ENCODE results near the gene RGS7.

The RGS7 gene

GRCh38 chr1:241375886-241376285, 18.9 kb upstream of the RGS7 start:
- Histone ChIP-seq H3K4me3 (ENCODE audit: low read depth in 1 of 2, low read length in 2 of 2) (no peak overlapping the region), H3K27ac (ENCODE audit: low read depth, low read length) (no peak overlapping the region), H3K9me3 (ENCODE audit: control insufficient read depth in 1 of 2, low read length in 2 of 2) (no peaks in the 10 kb centered on the region), H3K9ac (ENCODE audit: low read depth in 1 of 2, low read length in 2 of 2) (no peak overlapping the region), H3K4me1 (ENCODE audit: control insufficient read depth in 1 of 2, insufficient read depth in 2 of 2, low read length in 2 of 2) (no peaks in the 10 kb centered on the region), H3K27me3 (ENCODE audit: control insufficient read depth in 1 of 2, insufficient read depth in 2 of 2, low read length in 2 of 2) (no peaks in the 10 kb centered on the region), H3K36me3 (ENCODE audit: control insufficient read depth in 1 of 2, insufficient read depth in 2 of 2, low read length in 2 of 2) (no peaks in the 10 kb centered on the region)

GRCh38 chr1:241366196-241366595, 9.2 kb upstream of the RGS7 start:
- no peak overlapping the region for H3K27ac ChIP-seq (ENCODE audit: low read depth, low read length)
- no peak overlapping the region for H3K4me3 ChIP-seq (ENCODE audit: low read depth in 1 of 2, low read length in 2 of 2)
- no peaks in the 10 kb centered on the region for H3K36me3 ChIP-seq (ENCODE audit: control insufficient read depth in 1 of 2, insufficient read depth in 2 of 2, low read length in 2 of 2)
- H3K9ac ChIP-seq (ENCODE audit: low read depth in 1 of 2, low read length in 2 of 2) = no peak overlapping the region
- H3K4me1 ChIP-seq (ENCODE audit: control insufficient read depth in 1 of 2, insufficient read depth in 2 of 2, low read length in 2 of 2) = no peaks in the 10 kb centered on the region
- no peaks in the 10 kb centered on the region for H3K27me3 ChIP-seq (ENCODE audit: control insufficient read depth in 1 of 2, insufficient read depth in 2 of 2, low read length in 2 of 2)
- no peaks in the 10 kb centered on the region for H3K9me3 ChIP-seq (ENCODE audit: control insufficient read depth in 1 of 2, low read length in 2 of 2)

GRCh38 chr1:241362350-241362749, 5.3 kb upstream of the RGS7 start:
- Histone ChIP-seq H3K36me3 (ENCODE audit: control insufficient read depth in 1 of 2, insufficient read depth in 2 of 2, low read length in 2 of 2) (no peaks in the 10 kb centered on the region), H3K9ac (ENCODE audit: low read depth in 1 of 2, low read length in 2 of 2) (no peak overlapping the region), H3K27ac (ENCODE audit: low read depth, low read length) (no peak overlapping the region), H3K27me3 (ENCODE audit: control insufficient read depth in 1 of 2, insufficient read depth in 2 of 2, low read length in 2 of 2) (peaks cover 11 to 12% of the 10 kb centered on the region in 2 donors), H3K9me3 (ENCODE audit: control insufficient read depth in 1 of 2, low read length in 2 of 2) (no peaks in the 10 kb centered on the region), H3K4me3 (ENCODE audit: low read depth in 1 of 2, low read length in 2 of 2) (no peak overlapping the region), H3K4me1 (ENCODE audit: control insufficient read depth in 1 of 2, insufficient read depth in 2 of 2, low read length in 2 of 2) (no peaks in the 10 kb centered on the region)

GRCh38 chr1:241357366-241358340, 648 bp upstream of the RGS7 start:
- Histone ChIP-seq H3K27ac (ENCODE audit: low read depth, low read length) (no peak overlapping the region), H3K36me3 (ENCODE audit: control insufficient read depth in 1 of 2, insufficient read depth in 2 of 2, low read length in 2 of 2) (no peaks in the 10 kb centered on the region), H3K9ac (ENCODE audit: low read depth in 1 of 2, low read length in 2 of 2) (no peak overlapping the region), H3K9me3 (ENCODE audit: control insufficient read depth in 1 of 2, low read length in 2 of 2) (no peaks in the 10 kb centered on the region), H3K4me1 (ENCODE audit: control insufficient read depth in 1 of 2, insufficient read depth in 2 of 2, low read length in 2 of 2) (no peaks in the 10 kb centered on the region), H3K27me3 (ENCODE audit: control insufficient read depth in 1 of 2, insufficient read depth in 2 of 2, low read length in 2 of 2) (peaks cover 20 to 23% of the 10 kb centered on the region in 2 donors), H3K4me3 (ENCODE audit: low read depth in 1 of 2, low read length in 2 of 2) (no peak overlapping the region)

GRCh38 chr1:241356187-241356518, 852 bp downstream of the RGS7 start:
- H3K9ac ChIP-seq (ENCODE audit: low read depth in 1 of 2, low read length in 2 of 2) = no peak overlapping the region
- H3K4me3 ChIP-seq (ENCODE audit: low read depth in 1 of 2, low read length in 2 of 2) = peak overlapping the region in 1 of 2 donors; percentile 45
- H3K27me3 ChIP-seq (ENCODE audit: control insufficient read depth in 1 of 2, insufficient read depth in 2 of 2, low read length in 2 of 2) = peaks cover 20 to 23% of the 10 kb centered on the region in 2 donors
- no peaks in the 10 kb centered on the region for H3K9me3 ChIP-seq (ENCODE audit: control insufficient read depth in 1 of 2, low read length in 2 of 2)
- no peaks in the 10 kb centered on the region for H3K4me1 ChIP-seq (ENCODE audit: control insufficient read depth in 1 of 2, insufficient read depth in 2 of 2, low read length in 2 of 2)
- H3K36me3 ChIP-seq (ENCODE audit: control insufficient read depth in 1 of 2, insufficient read depth in 2 of 2, low read length in 2 of 2) = no peaks in the 10 kb centered on the region
- H3K27ac ChIP-seq (ENCODE audit: low read depth, low read length) = no peak overlapping the region

GRCh38 chr1:241355311-241356010, 1.5 kb downstream of the RGS7 start:
- peaks cover 20 to 23% of the 10 kb centered on the region in 2 donors for H3K27me3 ChIP-seq (ENCODE audit: control insufficient read depth in 1 of 2, insufficient read depth in 2 of 2, low read length in 2 of 2)
- H3K9me3 ChIP-seq (ENCODE audit: control insufficient read depth in 1 of 2, low read length in 2 of 2) = no peaks in the 10 kb centered on the region
- no peak overlapping the region for H3K4me3 ChIP-seq (ENCODE audit: low read depth in 1 of 2, low read length in 2 of 2)
- no peaks in the 10 kb centered on the region for H3K4me1 ChIP-seq (ENCODE audit: control insufficient read depth in 1 of 2, insufficient read depth in 2 of 2, low read length in 2 of 2)
- H3K36me3 ChIP-seq (ENCODE audit: control insufficient read depth in 1 of 2, insufficient read depth in 2 of 2, low read length in 2 of 2) = no peaks in the 10 kb centered on the region
- no peak overlapping the region for H3K27ac ChIP-seq (ENCODE audit: low read depth, low read length)
- H3K9ac ChIP-seq (ENCODE audit: low read depth in 1 of 2, low read length in 2 of 2) = no peak overlapping the region

GRCh38 chr1:241352401-241352800, 4.6 kb downstream of the RGS7 start:
- Histone ChIP-seq H3K4me3 (ENCODE audit: low read depth in 1 of 2, low read length in 2 of 2) (no peak overlapping the region), H3K27me3 (ENCODE audit: control insufficient read depth in 1 of 2, insufficient read depth in 2 of 2, low read length in 2 of 2) (peaks cover 8 to 13% of the 10 kb centered on the region in 2 donors), H3K27ac (ENCODE audit: low read depth, low read length) (no peak overlapping the region), H3K9ac (ENCODE audit: low read depth in 1 of 2, low read length in 2 of 2) (no peak overlapping the region), H3K4me1 (ENCODE audit: control insufficient read depth in 1 of 2, insufficient read depth in 2 of 2, low read length in 2 of 2) (no peaks in the 10 kb centered on the region), H3K36me3 (ENCODE audit: control insufficient read depth in 1 of 2, insufficient read depth in 2 of 2, low read length in 2 of 2) (no peaks in the 10 kb centered on the region), H3K9me3 (ENCODE audit: control insufficient read depth in 1 of 2, low read length in 2 of 2) (no peaks in the 10 kb centered on the region)

- Histone ChIP-seq H3K9ac (ENCODE audit: low read depth in 1 of 2, low read length in 2 of 2) (no peak overlapping the region), H3K4me3 (ENCODE audit: low read depth in 1 of 2, low read length in 2 of 2) (no peak overlapping the region), H3K27me3 (ENCODE audit: control insufficient read depth in 1 of 2, insufficient read depth in 2 of 2, low read length in 2 of 2) (peaks cover 8 to 13% of the 10 kb centered on the region in 2 donors), H3K27ac (ENCODE audit: low read depth, low read length) (no peak overlapping the region), H3K9me3 (ENCODE audit: control insufficient read depth in 1 of 2, low read length in 2 of 2) (no peaks in the 10 kb centered on the region), H3K4me1 (ENCODE audit: control insufficient read depth in 1 of 2, insufficient read depth in 2 of 2, low read length in 2 of 2) (no peaks in the 10 kb centered on the region), H3K36me3 (ENCODE audit: control insufficient read depth in 1 of 2, insufficient read depth in 2 of 2, low read length in 2 of 2) (no peaks in the 10 kb centered on the region)
Measured at GRCh38 chr1:241351841-241352240, 5.2 kb downstream of the RGS7 start.

- Histone ChIP-seq H3K9ac (ENCODE audit: low read depth in 1 of 2, low read length in 2 of 2) (no peak overlapping the region), H3K36me3 (ENCODE audit: control insufficient read depth in 1 of 2, insufficient read depth in 2 of 2, low read length in 2 of 2) (no peaks in the 10 kb centered on the region)
Measured at GRCh38 chr1:241343956-241344355, 13.0 kb downstream of the RGS7 start.

GRCh38 chr1:241336335-241336734, 20.7 kb downstream of the RGS7 start:
- Histone ChIP-seq H3K4me3 (ENCODE audit: low read depth in 1 of 2, low read length in 2 of 2) (no peak overlapping the region), H3K4me1 (ENCODE audit: control insufficient read depth in 1 of 2, insufficient read depth in 2 of 2, low read length in 2 of 2) (no peaks in the 10 kb centered on the region), H3K36me3 (ENCODE audit: control insufficient read depth in 1 of 2, insufficient read depth in 2 of 2, low read length in 2 of 2) (no peaks in the 10 kb centered on the region), H3K9me3 (ENCODE audit: control insufficient read depth in 1 of 2, low read length in 2 of 2) (no peaks in the 10 kb centered on the region), H3K9ac (ENCODE audit: low read depth in 1 of 2, low read length in 2 of 2) (no peak overlapping the region), H3K27ac (ENCODE audit: low read depth, low read length) (no peak overlapping the region), H3K27me3 (ENCODE audit: control insufficient read depth in 1 of 2, insufficient read depth in 2 of 2, low read length in 2 of 2) (no peaks in the 10 kb centered on the region)

More at GRCh38 chr1:241343956-241344355, 13.0 kb downstream of the RGS7 start:
- no peak overlapping the region for H3K27ac ChIP-seq (ENCODE audit: low read depth, low read length)
- H3K4me3 ChIP-seq (ENCODE audit: low read depth in 1 of 2, low read length in 2 of 2) = no peak overlapping the region
- H3K27me3 ChIP-seq (ENCODE audit: control insufficient read depth in 1 of 2, insufficient read depth in 2 of 2, low read length in 2 of 2) = no peaks in the 10 kb centered on the region
- H3K9me3 ChIP-seq (ENCODE audit: control insufficient read depth in 1 of 2, low read length in 2 of 2) = no peaks in the 10 kb centered on the region
- H3K4me1 ChIP-seq (ENCODE audit: control insufficient read depth in 1 of 2, insufficient read depth in 2 of 2, low read length in 2 of 2) = no peaks in the 10 kb centered on the region

Measured in duodenal mucosa (tissue), 2 donors.